GM23338 (cell line): ENCODE data around the gene CD82. TPM values are rescaled to one million over a fixed set of nuclear protein-coding genes. Genes with fewer than 3 reads are reported as not detected.

Experiments
- ATAC-seq: fragments of 200-7000 bp; cut with Tn5 transposase; 3 replicates; pipeline ENCODE4 v1.9.1; 2020
- DNase-seq: peaks from one replicate; pipeline ENCODE4 v3.0.0-alpha.2; 2015; ENCODE audit warnings: low spot score
- H2AFZ ChIP-seq: fragments of 200-600 bp; sonication (generic); 2 replicates; pipeline ENCODE4 v1.8.0; 2016; ENCODE audit warnings: antibody characterized with exemption, mild to moderate bottlenecking, moderate library complexity
- H3F3A ChIP-seq: fragments of 200-600 bp; sonication (generic); replicated peaks from 2 replicates; pipeline ENCODE4 v1.8.0; 2017; ENCODE audit warnings: antibody characterized with exemption, mixed run types, low read depth
- H3K27ac ChIP-seq: fragments of 200-600 bp; sonication (generic); 2 replicates; pipeline ENCODE4 v1.6.1; 2016; ENCODE audit warnings: low read depth
- H3K27me3 ChIP-seq: fragments of 200-600 bp; sonication (generic); 2 replicates; pipeline ENCODE4 v1.8.0; 2016; ENCODE audit warnings: mild to moderate bottlenecking, mixed run types, moderate library complexity; ENCODE audit not compliant: insufficient read depth
- H3K36me3 ChIP-seq: fragments of 200-600 bp; sonication (generic); 2 replicates; pipeline ENCODE4 v1.8.0; 2016; ENCODE audit warnings: mild to moderate bottlenecking; ENCODE audit not compliant: insufficient read depth
- H3K4me1 ChIP-seq: fragments of 200-600 bp; sonication (generic); 2 replicates; pipeline ENCODE4 v1.8.0; 2016; ENCODE audit warnings: mild to moderate bottlenecking, moderate library complexity; ENCODE audit not compliant: insufficient read depth
- H3K4me2 ChIP-seq: fragments of 200-600 bp; sonication (generic); 2 replicates; pipeline ENCODE4 v1.7.1; 2017; ENCODE audit warnings: mixed run types
- H3K4me3 ChIP-seq: fragments of 200-600 bp; sonication (generic); 2 replicates; pipeline ENCODE4 v1.6.1; 2016; ENCODE audit warnings: mixed run types
- H3K79me2 ChIP-seq: fragments of 200-600 bp; sonication (generic); replicated peaks from 2 replicates; pipeline ENCODE4 v1.8.0; 2017; ENCODE audit warnings: mild to moderate bottlenecking; ENCODE audit not compliant: insufficient read depth
- H3K9me2 ChIP-seq: fragments of 200-600 bp; sonication (generic); 2 replicates; pipeline ENCODE4 v1.8.0; 2017; ENCODE audit not compliant: insufficient read depth
- H4K20me1 ChIP-seq: fragments of 200-600 bp; sonication (generic); replicated peaks from 2 replicates; pipeline ENCODE4 v1.8.0; 2017; ENCODE audit warnings: mild to moderate bottlenecking; ENCODE audit not compliant: insufficient read depth
- H3K27ac Mint-ChIP-seq: 2 replicates; pipeline ENCODE4 v1.8.0; 2020; ENCODE audit warnings: inconsistent platforms, mild to moderate bottlenecking, moderate library complexity, mixed read lengths
- H3K27me3 Mint-ChIP-seq: 3 replicates; pipeline ENCODE4 v1.8.0; 2022; ENCODE audit warnings: low read depth, mild to moderate bottlenecking, moderate library complexity, mixed read lengths, inconsistent platforms; ENCODE audit not compliant: insufficient read depth, poor library complexity
- H3K36me3 Mint-ChIP-seq: 3 replicates; pipeline ENCODE4 v1.8.0; 2021; ENCODE audit warnings: low read depth, mild to moderate bottlenecking, inconsistent platforms, moderate library complexity, mixed read lengths
- H3K4me1 Mint-ChIP-seq: 3 replicates; pipeline ENCODE4 v1.8.0; 2020; ENCODE audit warnings: mild to moderate bottlenecking, inconsistent platforms, mixed read lengths
- H3K4me3 Mint-ChIP-seq: 3 replicates; pipeline ENCODE4 v1.8.0; 2021; ENCODE audit warnings: moderate library complexity, mild to moderate bottlenecking, inconsistent platforms, mixed read lengths
- H3K9me3 Mint-ChIP-seq: 3 replicates; pipeline ENCODE4 v1.8.0; 2020; ENCODE audit warnings: moderate library complexity, mild to moderate bottlenecking, inconsistent platforms, mixed read lengths
- CTCF ChIP-seq, 2 experiments: fragments of 200-600 bp in 1 of 2; sonication (generic) in 1 of 2; conservative IDR thresholded peaks; 2 replicates each; pipeline versions ENCODE4 v1.5.1 to v1.6.1; 2016 to 2017; ENCODE audit warnings: antibody characterized with exemption in 2 of 2, low read depth in 2 of 2, mild to moderate bottlenecking in 2 of 2, moderate library complexity in 1 of 2
- EZH2 ChIP-seq: fragments of 200-600 bp; sonication (generic); IDR thresholded peaks from one replicate; pipeline ENCODE4 v1.8.0; 2017; ENCODE audit warnings: antibody characterized with exemption, mild to moderate bottlenecking, low read depth; ENCODE audit not compliant: unreplicated experiment
- POLR2AphosphoS5 ChIP-seq: IDR thresholded peaks from 2 replicates; pipeline ENCODE4 v1.6.1; 2016; ENCODE audit warnings: antibody characterized with exemption, low read depth
- STAT1 ChIP-seq: IDR thresholded peaks from one replicate; pipeline ENCODE4 v1.6.1; 2016; ENCODE audit warnings: antibody characterized with exemption; ENCODE audit not compliant: unreplicated experiment
- ZNF331 ChIP-seq: fragments of 250-450 bp; sonication (Bioruptor Pico); IDR thresholded peaks from 2 replicates; pipeline ENCODE4 v1.5.0; 2020; ENCODE audit warnings: low read depth, mild to moderate bottlenecking, moderate library complexity
- ZNF462 ChIP-seq: fragments of 250-450 bp; sonication (Bioruptor Pico); IDR thresholded peaks from 2 replicates; pipeline ENCODE4 v1.5.0; 2020; ENCODE audit warnings: mild to moderate bottlenecking, moderate library complexity
- polyA plus RNA-seq: library from polyadenylated mRNA; unstranded; fragments of >200 nt; fragmentation: Nextera tagmentation; extraction: Ambion mirVana; gene quantifications from 2 replicates; pipeline ENCODE4 v1.2.1, GENCODE V29; 2016
- total RNA-seq: library from RNA; depleted of rRNA; stranded (reverse); fragments of >200 nt; shearing (Covaris generic); gene quantifications from 2 replicates; pipeline ENCODE4 v1.2.3, GENCODE V29; 2014
- TF ChIP-seq, protein P1 (sequence below): IDR thresholded peaks from one replicate; pipeline ENCODE4 v1.6.1; 2018; ENCODE audit warnings: antibody characterized with exemption; ENCODE audit not compliant: unreplicated experiment
- TF ChIP-seq, protein P2 (sequence below): IDR thresholded peaks from 2 replicates; pipeline ENCODE4 v1.6.1; 2016; ENCODE audit warnings: antibody characterized with exemption

The CD82 gene
- total and polyA plus RNA-seq, 2 experiments from 2014 or later: 4.4 to 4.9 TPM

- TF ChIP-seq, protein P1, sequence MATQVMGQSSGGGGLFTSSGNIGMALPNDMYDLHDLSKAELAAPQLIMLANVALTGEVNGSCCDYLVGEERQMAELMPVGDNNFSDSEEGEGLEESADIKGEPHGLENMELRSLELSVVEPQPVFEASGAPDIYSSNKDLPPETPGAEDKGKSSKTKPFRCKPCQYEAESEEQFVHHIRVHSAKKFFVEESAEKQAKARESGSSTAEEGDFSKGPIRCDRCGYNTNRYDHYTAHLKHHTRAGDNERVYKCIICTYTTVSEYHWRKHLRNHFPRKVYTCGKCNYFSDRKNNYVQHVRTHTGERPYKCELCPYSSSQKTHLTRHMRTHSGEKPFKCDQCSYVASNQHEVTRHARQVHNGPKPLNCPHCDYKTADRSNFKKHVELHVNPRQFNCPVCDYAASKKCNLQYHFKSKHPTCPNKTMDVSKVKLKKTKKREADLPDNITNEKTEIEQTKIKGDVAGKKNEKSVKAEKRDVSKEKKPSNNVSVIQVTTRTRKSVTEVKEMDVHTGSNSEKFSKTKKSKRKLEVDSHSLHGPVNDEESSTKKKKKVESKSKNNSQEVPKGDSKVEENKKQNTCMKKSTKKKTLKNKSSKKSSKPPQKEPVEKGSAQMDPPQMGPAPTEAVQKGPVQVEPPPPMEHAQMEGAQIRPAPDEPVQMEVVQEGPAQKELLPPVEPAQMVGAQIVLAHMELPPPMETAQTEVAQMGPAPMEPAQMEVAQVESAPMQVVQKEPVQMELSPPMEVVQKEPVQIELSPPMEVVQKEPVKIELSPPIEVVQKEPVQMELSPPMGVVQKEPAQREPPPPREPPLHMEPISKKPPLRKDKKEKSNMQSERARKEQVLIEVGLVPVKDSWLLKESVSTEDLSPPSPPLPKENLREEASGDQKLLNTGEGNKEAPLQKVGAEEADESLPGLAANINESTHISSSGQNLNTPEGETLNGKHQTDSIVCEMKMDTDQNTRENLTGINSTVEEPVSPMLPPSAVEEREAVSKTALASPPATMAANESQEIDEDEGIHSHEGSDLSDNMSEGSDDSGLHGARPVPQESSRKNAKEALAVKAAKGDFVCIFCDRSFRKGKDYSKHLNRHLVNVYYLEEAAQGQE: no peak
- no peak for TF ChIP-seq ZNF331 (CRISPR knock-in tag)
Observed at GRCh38 chr11:44595006-44595405, 29.5 kb downstream of the CD82 start (continued).

DNA sequence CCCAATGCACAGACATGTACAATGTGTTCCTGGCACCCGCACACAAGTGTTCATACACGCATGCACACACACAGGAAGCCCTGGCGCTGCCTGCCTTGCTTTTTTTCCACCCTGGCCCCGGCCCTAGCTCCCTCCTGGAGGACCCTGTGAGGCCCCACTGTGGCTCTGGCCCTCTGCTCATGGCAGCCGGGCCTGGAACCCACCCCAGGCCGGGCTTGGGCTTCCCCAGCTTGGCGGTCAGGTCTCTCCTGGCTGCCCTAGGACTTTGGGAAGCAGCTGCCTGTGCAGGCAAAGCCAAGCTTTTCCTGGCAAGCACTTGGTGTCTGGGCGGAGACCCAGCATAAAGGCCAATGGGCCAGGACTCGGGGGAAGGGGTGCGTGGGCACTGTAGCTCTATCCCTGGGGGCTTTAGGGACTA, 30.5 kb downstream of the CD82 start:
- Histone ChIP-seq H3K4me1 (peaks cover 4% of the 10 kb centered on the region; the same call in 1 of the 2 replicates), H4K20me1 (no peaks in the 10 kb centered on the region), H3K27ac (no peak overlapping the region), H3K4me2 (peak overlapping the region; percentile 43; the same call in 1 of the 2 replicates), H3F3A (no peaks in the 10 kb centered on the region), H3K27me3 (no peaks in the 10 kb centered on the region), H2AFZ (peak overlapping the region; percentile 47; the same call in 1 of the 2 replicates), H3K36me3 (no peaks in the 10 kb centered on the region), H3K9me2 (no peaks in the 10 kb centered on the region), H3K79me2 (no peaks in the 10 kb centered on the region), H3K4me3 (no peak overlapping the region)
- ATAC-seq: peak; percentile 18
- no peak for DNase-seq
- TF ChIP-seq ZNF331 (CRISPR knock-in tag) (no peak), EZH2 (no peak), POLR2AphosphoS5 (no peak), STAT1 (no peak), CTCF (conservative IDR thresholded peaks at IDR 0.05; ENCODE audit: low read depth in 2 of 2) (no peak), ZNF462 (CRISPR knock-in tag) (no peak)
- TF ChIP-seq, protein P2, sequence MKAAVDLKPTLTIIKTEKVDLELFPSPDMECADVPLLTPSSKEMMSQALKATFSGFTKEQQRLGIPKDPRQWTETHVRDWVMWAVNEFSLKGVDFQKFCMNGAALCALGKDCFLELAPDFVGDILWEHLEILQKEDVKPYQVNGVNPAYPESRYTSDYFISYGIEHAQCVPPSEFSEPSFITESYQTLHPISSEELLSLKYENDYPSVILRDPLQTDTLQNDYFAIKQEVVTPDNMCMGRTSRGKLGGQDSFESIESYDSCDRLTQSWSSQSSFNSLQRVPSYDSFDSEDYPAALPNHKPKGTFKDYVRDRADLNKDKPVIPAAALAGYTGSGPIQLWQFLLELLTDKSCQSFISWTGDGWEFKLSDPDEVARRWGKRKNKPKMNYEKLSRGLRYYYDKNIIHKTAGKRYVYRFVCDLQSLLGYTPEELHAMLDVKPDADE: no peak
- no peak overlapping the region for H3K27ac Mint-ChIP-seq
- no peaks in the 10 kb centered on the region for H3K36me3 Mint-ChIP-seq
- H3K9me3 Mint-ChIP-seq: no peaks in the 10 kb centered on the region
- peaks cover 24% of the 10 kb centered on the region for H3K4me1 Mint-ChIP-seq
- H3K27me3 Mint-ChIP-seq: peaks cover 1% of the 10 kb centered on the region
- H3K4me3 Mint-ChIP-seq: no peak overlapping the region
